Measurements from ENCODE around the gene TUBB4B.
"Not testable (repeated sequence)": the region's sequence is repeated elsewhere in the genome, so short reads cannot be mapped to it uniquely, and the experiment has no call there.

The TUBB4B gene

GRCh38 chr9:137253717-137254623 is 12.9 kb downstream of the TUBB4B start:
- no peak for DNase-seq

- DNase-seq: peak; percentile 97
These were observed 13.7 kb downstream of the TUBB4B start, which contains the start of gene NELFB for GRCh38 chr9:137254624-137255447. NELFB (plus strand) TSS chr9:137255327.

DNA sequence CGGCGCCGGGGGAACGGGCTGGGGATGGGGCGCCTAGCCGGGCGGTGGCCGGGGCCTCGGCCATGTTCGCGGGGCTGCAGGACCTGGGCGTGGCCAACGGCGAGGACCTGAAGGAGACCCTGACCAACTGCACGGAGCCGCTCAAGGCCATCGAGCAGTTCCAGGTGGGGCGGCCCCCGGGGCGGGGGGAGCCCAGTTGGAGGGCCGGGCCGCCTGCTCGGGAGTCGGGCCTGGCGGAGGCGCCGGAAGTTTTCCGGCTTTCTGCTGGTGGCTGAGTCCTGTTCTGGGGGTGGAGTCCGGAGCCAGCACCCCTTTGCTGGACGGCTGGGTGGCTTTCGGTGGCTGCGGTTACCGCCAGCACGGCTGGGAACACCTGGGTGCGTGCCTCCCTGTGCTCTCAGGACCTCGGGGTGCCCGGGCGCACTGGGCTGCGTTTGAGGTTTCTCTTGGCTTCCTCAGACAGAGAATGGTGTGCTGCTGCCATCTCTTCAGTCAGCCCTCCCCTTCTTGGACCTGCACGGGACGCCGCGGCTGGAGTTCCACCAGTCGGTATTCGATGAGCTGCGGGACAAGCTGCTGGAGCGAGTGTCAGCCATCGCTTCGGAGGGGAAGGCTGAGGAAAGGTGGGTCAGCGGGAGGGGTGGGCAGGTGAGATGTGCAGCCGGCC is 14.5 kb downstream of the TUBB4B start:
- peak; percentile 55 for DNase-seq

DNA sequence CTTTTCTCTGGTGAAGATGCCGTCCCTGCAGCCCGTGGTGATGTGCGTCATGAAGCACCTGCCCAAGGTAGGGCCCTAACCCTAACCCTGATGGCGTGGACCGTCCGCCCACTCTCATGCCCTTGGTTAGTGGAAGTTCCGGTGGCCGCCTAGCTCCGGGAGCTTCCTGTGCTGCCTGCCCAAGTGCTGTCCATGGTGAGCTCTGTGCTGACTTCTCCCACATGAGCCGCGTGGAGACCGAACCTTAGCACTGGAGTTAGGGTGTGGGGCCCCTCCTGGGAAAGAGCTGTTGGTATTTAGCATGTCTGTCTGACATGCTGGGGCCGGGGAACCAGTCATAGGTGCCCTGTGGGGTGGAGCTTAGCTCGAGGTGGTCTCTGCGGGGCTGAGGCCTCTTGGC is 15.3 kb downstream of the TUBB4B start:
- no peak for DNase-seq

DNA sequence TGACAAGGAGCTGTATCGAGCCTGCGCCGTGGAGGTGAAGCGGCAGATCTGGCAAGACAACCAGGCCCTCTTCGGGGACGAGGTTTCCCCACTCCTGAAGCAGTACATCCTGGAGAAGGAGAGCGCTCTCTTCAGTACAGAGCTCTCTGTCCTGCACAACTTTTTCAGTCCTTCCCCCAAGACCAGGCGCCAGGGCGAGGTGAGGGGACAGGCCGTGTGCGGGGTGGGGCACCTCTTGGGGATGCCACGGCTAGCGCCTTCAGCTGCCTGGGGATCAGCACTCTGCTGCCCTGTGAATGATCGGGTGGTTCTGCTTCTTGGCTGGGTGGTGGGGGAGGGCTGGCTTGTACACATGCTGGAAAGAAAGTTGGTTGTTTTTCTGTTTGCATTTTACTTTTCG is 15.8 kb downstream of the TUBB4B start:
- DNase-seq: no peak

DNA sequence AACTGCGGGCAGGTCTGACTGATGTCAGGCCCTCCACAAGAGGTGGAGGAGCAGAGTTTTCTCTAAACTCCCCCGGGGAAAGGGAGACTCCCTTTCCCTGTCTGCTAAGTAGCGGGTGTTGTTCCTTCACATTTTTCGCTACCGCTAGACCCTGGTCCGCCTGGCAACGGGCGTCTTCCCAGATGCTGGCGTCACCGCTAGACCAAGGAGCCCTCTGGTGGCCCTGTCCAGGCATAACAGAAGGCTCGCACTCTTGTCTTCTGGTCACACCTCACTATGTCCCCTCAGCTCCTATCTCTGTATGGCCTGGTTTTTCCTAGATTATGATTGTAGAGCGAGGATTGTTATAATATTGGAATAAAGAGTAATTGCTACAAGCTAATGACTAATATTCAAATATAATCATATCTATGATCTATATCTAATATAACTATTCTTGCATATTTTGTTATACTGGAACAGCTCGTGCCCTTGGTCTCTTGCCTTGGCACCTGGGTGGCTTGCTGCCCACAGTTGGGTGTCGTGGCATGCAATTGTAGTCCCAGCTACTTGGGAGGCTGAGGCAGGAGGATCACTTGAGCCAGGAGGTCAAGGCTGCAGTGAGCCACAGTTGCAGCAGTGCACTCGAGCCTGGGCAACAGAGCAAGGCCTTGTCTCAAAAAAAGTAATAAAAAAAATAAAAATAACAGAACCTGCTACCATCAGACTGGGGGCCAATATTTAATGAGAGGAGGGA is 21.3 kb downstream of the TUBB4B start:
- not testable (repeated sequence) for DNase-seq

GRCh38 chr9:137262909-137263285 is 21.8 kb downstream of the TUBB4B start:
- no peak for DNase-seq

GRCh38 chr9:137263506-137263905 is 22.4 kb downstream of the TUBB4B start:
- DNase-seq: no peak

- no peak for DNase-seq
These were observed 23.0 kb downstream of the TUBB4B start for GRCh38 chr9:137264067-137264466.

DNA sequence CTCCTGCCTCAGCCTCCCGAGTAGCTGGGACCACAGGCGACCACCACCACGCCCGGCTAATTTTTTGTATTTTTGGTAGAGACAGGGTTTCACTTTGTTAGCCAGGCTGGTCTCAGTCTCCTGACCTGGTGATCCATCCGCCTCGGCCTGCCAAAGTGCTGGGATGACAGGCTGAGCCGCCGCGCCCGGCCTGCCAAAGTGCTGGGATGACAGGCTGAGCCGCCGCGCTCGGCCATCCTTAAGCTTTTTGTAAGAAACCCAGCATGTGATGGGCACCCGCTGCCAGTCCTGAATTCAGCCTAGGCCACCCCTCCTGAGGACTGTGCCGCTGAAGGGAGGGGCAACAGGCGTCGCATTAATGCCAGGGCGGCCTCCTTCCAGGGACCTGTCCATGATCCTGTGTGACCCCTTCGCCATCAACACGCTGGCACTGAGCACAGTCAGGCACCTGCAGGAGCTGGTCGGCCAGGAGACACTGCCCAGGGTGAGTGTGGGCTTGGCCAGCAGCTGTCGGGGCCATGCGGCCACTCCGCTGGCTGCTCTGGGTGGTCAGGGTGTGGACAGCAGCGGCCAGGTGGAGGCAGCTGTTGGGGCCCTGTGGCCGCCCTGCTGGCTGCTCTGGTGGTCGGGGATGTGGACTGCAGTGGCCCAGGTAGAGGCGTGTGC is 24.5 kb downstream of the TUBB4B start:
- DNase-seq: no peak

DNA sequence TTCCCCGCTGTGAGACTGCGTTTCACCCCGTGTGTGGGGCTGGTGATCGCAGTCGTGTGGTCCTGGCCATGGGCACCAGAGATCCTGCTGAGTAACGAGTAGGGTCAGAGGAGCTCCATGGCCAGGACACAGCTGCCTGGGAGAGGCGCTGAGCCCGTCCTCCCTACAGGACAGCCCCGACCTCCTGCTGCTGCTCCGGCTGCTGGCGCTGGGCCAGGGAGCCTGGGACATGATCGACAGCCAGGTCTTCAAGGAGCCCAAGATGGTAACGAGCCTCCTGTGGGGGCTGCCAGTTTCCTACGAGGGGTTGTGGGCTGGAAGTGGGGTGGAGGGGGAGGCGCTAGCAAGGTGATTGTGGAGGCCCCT is 25.1 kb downstream of the TUBB4B start:
- no peak for DNase-seq

DNA sequence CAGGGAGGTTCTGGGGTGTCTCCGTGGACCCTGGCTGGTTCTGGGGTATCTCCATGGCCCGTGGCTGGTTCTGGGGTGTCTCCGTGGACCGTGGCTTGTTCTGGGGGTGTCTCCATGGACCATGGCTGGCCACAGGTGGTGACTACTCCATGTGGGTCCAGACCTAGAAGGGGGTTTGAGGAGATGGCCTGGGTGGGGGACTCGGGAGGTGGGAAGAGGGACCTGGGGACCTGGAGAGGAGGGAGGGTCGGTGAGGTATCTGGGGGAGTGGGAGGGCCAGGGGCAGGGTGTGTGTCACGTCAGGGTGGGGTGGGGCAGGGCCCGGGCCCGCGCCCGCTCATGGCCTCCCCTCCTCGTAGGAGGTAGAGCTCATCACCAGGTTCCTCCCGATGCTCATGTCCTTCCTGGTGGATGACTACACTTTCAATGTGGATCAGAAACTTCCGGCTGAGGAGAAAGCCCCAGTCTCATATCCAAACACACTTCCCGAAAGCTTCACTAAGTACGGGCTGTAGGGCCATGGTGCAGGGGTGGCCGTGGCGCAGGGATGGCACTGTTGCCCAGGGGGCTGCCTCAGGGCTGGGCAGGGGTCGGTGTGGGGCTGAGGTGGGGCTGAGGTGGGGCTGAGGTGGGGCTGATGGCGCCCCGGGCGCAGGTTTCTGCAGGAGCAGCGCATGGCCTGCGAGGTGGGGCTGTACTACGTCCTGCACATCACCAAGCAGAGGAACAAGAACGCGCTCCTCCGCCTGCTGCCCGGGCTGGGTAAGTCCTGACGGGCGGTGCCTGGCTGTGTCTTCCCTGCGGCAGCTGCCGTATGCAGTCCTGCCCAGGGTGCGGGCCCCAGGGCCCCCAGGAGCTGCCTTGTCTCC is 25.7 kb downstream of the TUBB4B start:
- no peak for DNase-seq

- DNase-seq: no peak
These were observed 26.9 kb downstream of the TUBB4B start for GRCh38 chr9:137267933-137268355.

DNA sequence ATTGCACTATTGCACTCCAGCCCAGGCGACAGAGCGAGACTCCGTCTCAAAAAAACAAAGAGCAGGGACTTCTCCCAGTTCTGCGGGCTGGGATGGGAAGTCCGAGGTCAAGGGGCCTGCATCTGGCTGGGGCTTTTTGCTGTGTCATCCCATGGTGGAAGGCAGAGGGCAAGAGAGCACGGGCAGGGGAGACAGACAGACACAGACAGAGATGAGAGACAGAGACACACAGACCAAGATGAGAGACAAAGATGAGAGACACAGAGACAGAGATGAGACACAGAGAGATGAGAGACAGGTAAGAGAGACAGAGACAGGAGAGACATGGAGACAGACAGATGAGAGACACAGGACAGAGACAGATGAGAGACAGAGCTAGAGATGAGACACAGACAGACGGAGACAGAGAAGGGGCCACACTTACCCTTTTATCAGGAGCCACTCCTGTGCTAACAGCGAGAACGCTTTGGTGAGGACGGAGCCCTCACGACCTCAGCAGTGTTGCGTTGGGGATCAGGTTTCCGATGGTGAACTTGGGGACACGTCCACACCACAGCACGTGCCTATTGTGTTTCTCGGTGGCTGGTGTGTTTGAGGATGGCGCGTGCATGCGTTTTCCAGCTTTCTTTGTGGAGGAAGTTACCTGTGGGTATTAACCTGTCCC is 27.6 kb downstream of the TUBB4B start:
- DNase-seq: no peak

DNA sequence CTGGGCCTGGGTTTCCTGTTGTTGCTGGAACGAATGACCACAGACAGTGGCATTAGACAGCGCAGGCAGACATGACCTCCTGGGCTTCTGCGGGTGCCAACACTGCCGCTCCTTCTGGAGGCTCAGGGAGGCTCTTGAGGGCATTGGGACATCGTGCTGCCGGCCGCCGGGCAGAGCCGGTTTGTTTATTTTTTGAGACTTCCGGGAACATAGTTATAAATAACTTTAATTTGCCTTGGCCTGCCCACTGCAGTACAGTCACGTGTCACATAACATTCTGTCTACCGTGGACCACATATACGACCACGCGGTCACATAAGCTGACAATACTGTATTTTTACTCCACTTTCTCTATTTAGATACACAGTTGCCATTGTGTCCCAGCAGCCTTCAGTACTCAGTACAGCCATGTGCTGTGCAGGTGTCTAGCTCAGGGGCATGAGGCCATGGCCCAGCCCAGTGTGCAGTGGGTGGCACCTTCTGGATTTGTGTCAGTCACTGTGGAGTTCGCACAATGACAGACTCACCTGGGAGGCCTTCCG is 28.2 kb downstream of the TUBB4B start:
- no peak for DNase-seq

- peak; percentile 34 for DNase-seq
These were observed 30.0 kb downstream of the TUBB4B start for GRCh38 chr9:137270929-137271695.

- no peak for DNase-seq
These were observed 30.6 kb downstream of the TUBB4B start for GRCh38 chr9:137271696-137272076.

- DNase-seq: no peak
These were observed 31.4 kb downstream of the TUBB4B start for GRCh38 chr9:137272241-137273094.
